ENCODE measurements around the gene MED25. TPM values are rescaled to one million over a fixed set of nuclear protein-coding genes. Genes with fewer than 3 reads are reported as not detected.

Gene MED25
- total RNA-seq, 2 experiments from 2014 or later: 35.7 to 38.7 TPM

DNA sequence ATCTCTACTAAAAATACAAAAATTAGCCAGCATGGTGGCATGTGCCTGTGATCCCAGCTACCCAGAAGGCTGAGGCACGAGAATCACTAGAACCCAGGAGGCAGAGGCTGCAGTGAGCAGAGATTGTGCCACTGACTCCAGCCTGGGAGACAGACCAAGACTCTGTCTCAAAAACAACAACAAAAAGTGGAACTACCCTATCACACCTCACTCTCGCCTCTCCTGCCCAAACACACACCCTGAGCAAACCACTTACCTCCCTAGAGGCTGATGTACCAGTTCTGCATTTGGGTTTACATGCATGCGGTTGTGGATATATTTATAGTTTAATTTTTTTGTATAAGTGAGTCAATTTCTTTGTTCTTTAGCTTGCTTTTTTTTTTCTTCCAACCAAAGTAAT is 25.2 kb downstream of the MED25 start:
- Mint-ChIP-seq H3K27ac (no peak overlapping the region), H3K9me3 (no peaks in the 10 kb centered on the region), H3K27me3 (no peaks in the 10 kb centered on the region), H3K36me3 (ENCODE audit: low read depth) (no peaks in the 10 kb centered on the region), H3K4me3 (no peak overlapping the region), H3K4me1 (ENCODE audit: low read depth) (peaks cover 4% of the 10 kb centered on the region)
- DNase-seq (no peak), ATAC-seq (no peak)
- ChIA-PET POLR2A (interaction anchor here (0.6 kb wide), 1 partner anchor 11 kb away, joined by 3 read pairs; no protein-coding TSS in a partner anchor), CTCF (no interaction called here)
- TF ChIP-seq, protein P1, sequence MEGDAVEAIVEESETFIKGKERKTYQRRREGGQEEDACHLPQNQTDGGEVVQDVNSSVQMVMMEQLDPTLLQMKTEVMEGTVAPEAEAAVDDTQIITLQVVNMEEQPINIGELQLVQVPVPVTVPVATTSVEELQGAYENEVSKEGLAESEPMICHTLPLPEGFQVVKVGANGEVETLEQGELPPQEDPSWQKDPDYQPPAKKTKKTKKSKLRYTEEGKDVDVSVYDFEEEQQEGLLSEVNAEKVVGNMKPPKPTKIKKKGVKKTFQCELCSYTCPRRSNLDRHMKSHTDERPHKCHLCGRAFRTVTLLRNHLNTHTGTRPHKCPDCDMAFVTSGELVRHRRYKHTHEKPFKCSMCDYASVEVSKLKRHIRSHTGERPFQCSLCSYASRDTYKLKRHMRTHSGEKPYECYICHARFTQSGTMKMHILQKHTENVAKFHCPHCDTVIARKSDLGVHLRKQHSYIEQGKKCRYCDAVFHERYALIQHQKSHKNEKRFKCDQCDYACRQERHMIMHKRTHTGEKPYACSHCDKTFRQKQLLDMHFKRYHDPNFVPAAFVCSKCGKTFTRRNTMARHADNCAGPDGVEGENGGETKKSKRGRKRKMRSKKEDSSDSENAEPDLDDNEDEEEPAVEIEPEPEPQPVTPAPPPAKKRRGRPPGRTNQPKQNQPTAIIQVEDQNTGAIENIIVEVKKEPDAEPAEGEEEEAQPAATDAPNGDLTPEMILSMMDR (IDR thresholded peaks at IDR 0.05): no peak
- intact Hi-C loops (cut with micrococcal nuclease): no loop called here

DNA sequence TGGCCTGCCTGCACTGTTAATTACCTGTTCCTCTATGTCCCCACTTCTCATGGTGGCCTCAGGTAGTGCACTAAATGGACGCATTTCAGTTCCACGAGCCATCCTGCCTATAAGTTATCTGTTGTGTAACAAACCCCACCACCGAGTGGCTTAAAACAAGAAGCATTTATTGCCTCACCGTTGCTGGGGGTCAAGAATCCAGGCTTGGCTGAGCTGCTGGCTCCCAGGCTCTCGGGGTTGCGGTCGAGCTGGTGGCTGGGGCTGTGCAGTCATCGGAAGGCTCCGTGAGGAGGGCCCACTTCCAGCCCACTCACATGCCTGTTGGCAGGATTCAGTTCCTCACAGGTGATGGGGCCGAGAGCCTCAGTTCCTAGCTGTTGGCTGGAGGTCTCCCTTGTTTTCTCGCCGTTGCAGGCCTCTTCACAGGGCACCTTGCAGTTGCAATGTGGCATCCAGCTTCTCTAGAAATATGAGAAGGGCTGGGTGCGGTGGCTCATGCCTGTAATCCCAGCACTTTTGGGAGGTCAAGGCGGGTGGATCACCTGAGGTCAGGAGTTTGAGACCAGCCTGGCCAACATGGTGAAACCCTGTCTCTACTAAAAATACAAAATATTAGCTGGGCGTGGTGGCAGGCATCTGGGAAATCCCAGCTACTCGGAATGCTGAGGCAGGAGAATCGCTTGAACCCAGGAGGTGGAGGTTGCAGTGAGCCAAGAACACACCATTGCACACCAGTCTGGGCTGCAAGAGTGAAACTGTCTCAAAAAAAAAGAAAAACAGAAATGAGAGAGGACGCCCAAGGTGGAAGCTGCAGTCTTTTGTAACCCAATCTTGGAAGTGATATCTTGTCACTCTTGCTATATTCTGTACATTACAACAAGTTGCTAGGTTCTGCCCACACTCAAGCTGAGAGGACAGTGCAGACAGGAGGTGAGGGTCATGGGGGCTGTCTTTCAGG is 26.3 kb downstream of the MED25 start:
- no peaks in the 10 kb centered on the region for H3K27me3 Mint-ChIP-seq
- H3K36me3 Mint-ChIP-seq (ENCODE audit: low read depth): peaks cover 5% of the 10 kb centered on the region
- H3K4me3 Mint-ChIP-seq: no peak overlapping the region
- ChIA-PET CTCF (interaction anchor here (1.4 kb wide), 1 partner anchor 127 kb away, joined by 6 read pairs; no protein-coding TSS in a partner anchor), POLR2A (interaction anchor here (0.8 to 1.2 kb wide), 2 partner anchors 10 to 31 kb away, joined by 3 read pairs; partner anchors contain the start of gene FUZ)
- ATAC-seq: no peak
- no peak overlapping the region for H3K27ac Mint-ChIP-seq
- no peak for DNase-seq
- peaks cover 14% of the 10 kb centered on the region for H3K4me1 Mint-ChIP-seq (ENCODE audit: low read depth)
- TF ChIP-seq, protein P1 (IDR thresholded peaks at IDR 0.05): no peak
- intact Hi-C loops (cut with micrococcal nuclease): no loop called here
- peaks cover 5% of the 10 kb centered on the region for H3K9me3 Mint-ChIP-seq

DNA sequence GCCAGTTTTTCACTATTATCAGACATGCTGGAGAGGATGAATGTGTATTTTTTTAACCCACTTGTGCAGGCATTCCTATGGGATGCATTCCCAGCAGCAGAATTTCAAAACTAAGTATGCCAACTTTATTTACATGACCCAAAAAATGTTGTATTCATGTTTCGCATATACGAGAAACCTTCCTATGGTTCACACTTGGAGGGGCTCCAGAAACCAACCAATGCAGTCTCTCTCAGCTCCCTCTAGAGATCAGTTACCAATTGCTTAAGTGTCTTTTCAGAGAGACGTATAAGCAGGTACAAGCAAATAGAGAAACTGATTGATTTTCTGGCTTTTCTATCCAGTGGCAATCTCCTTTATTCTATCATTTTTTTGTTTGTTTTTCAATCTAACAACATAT is 27.3 kb downstream of the MED25 start:
- H3K9me3 Mint-ChIP-seq: peaks cover 10% of the 10 kb centered on the region
- ATAC-seq: no peak
- POLR2A ChIA-PET: no interaction called here

DNA sequence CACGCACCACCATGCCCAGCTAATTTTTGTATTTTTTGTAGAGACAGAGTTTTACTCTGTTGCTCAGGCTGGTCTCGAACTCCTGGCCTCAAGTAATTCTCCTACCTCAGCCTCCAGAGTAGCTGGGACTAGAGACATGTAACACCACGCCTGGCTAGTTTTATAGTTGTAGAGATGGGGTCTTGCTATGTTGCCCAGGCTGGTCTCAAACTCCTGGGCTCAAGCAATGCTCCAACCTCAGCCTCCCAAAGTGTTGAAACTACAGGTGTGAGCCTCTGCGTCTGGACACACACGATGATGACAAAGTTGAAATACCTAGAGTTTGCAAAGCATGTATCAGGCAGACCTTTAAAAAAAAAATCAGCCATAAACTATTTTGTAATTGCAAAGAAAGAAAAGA is 28.3 kb downstream of the MED25 start:
- no peak overlapping the region for H3K4me3 Mint-ChIP-seq
- ATAC-seq (no peak), DNase-seq (no peak)
- ChIA-PET POLR2A (no interaction called here), CTCF (no interaction called here)
- TF ChIP-seq, protein P1 (IDR thresholded peaks at IDR 0.05): no peak
- peaks cover 10% of the 10 kb centered on the region for H3K36me3 Mint-ChIP-seq (ENCODE audit: low read depth)
- intact Hi-C loops (cut with micrococcal nuclease): no loop called here
- peaks cover 23% of the 10 kb centered on the region for H3K4me1 Mint-ChIP-seq (ENCODE audit: low read depth)
- H3K27ac Mint-ChIP-seq: no peak overlapping the region
- no peaks in the 10 kb centered on the region for H3K27me3 Mint-ChIP-seq
- peaks cover 10% of the 10 kb centered on the region for H3K9me3 Mint-ChIP-seq

More for the DNA sequence above, 27.3 kb downstream of the MED25 start:
- Mint-ChIP-seq H3K27me3 (no peaks in the 10 kb centered on the region), H3K4me1 (ENCODE audit: low read depth) (peaks cover 23% of the 10 kb centered on the region), H3K27ac (no peak overlapping the region), H3K4me3 (no peak overlapping the region), H3K36me3 (ENCODE audit: low read depth) (peaks cover 10% of the 10 kb centered on the region)
- CTCF ChIA-PET: interaction anchor here (1.4 kb wide), 1 partner anchor 128 kb away, joined by 6 read pairs; no protein-coding TSS in a partner anchor
- TF ChIP-seq, protein P1 (IDR thresholded peaks at IDR 0.05): no peak
- no peak for DNase-seq
- intact Hi-C loops (cut with micrococcal nuclease): no loop called here
